HepG2 (cell line): Measurements from ENCODE around the gene ABCC10. TPM values are rescaled to one million over a fixed set of nuclear protein-coding genes. Genes with fewer than 3 reads are reported as not detected.

Experiments
- ATAC-seq: fragments of 200-7000 bp; cut with Tn5 transposase; 3 replicates; pipeline ENCODE4 v1.9.1; 2020; ENCODE audit warnings: mild to moderate bottlenecking, moderate library complexity
- BruUV-seq: library from RNA; stranded (reverse); fragments of 400-500 nt; replicated peaks from 2 replicates; lab custom pipeline; 2021; lab: Mats Ljungman, UMichigan
- CTCF ChIA-PET: fragments of 300-600 bp; formaldehyde crosslinking; extraction: SDS; loops from one replicate; lab custom pipeline; 2021; ENCODE audit warnings: low total read pairs, inconsistent platforms, low intra/inter-chr PET ratio; lab: Yijun Ruan, JAX
- POLR2A ChIA-PET: fragments of 350-600 bp; sonication (Branson Sonifier 250); formaldehyde crosslinking; loops from one replicate; lab custom pipeline; 2020; ENCODE audit warnings: antibody characterized with exemption, inconsistent platforms; lab: Yijun Ruan, JAX
- DNase-seq: peaks from one replicate; pipeline ENCODE4 v3.0.0-alpha.2; 2015; ENCODE audit warnings: low spot score
- FAIRE-seq: peaks from 3 replicates; lab custom pipeline; 2011; peaks lifted over from hg19 to GRCh38; lab: Jason Lieb, UNC
- H2AFZ ChIP-seq: one replicate; pipeline ENCODE4 v1.6.1; 2011; ENCODE audit warnings: low read length, inconsistent platforms
- H3K27ac ChIP-seq: fragments of 300-600 bp; 3 replicates; pipeline ENCODE4 v1.8.0; 2011; ENCODE audit warnings: mixed run types, mild to moderate bottlenecking, mixed read lengths, low read length, inconsistent platforms; ENCODE audit not compliant: insufficient read depth; ENCODE audit errors: extremely low read length
- H3K27me3 ChIP-seq, 2 experiments: fragments of 200-600 bp in 1 of 2; 2 replicates in 1 of 2; 3 replicates in 1 of 2; pipeline versions ENCODE4 v1.6.0 to v1.8.0; 2011; ENCODE audit warnings: low read length in 2 of 2, mild to moderate bottlenecking in 2 of 2, moderate library complexity in 2 of 2, inconsistent platforms in 1 of 2; ENCODE audit not compliant: insufficient read depth in 2 of 2, control insufficient read depth in 1 of 2
- H3K36me3 ChIP-seq, 2 experiments: fragments of 200-600 bp in 1 of 2; replicated peaks in 1 of 2; 2 replicates in 1 of 2; 3 replicates in 1 of 2; pipeline versions ENCODE4 v1.5.1 to v1.8.0; 2011; ENCODE audit warnings: low read length in 2 of 2, inconsistent platforms in 1 of 2; ENCODE audit not compliant: insufficient read depth in 2 of 2, control insufficient read depth in 1 of 2
- H3K4me1 ChIP-seq: 2 replicates; pipeline ENCODE4 v1.5.1; 2012; ENCODE audit warnings: low read length, inconsistent platforms; ENCODE audit not compliant: insufficient read depth
- H3K4me2 ChIP-seq: 2 replicates; pipeline ENCODE4 v1.6.0; 2011; ENCODE audit warnings: low read depth, low read length, inconsistent platforms
- H3K4me3 ChIP-seq, 3 experiments: fragments of 200-600 bp in 1 of 3; sonication (generic), shearing (Covaris generic) in 1 of 3; replicated peaks in 1 of 3; 2 replicates each; pipeline ENCODE4 v1.5.1; 2011 to 2016; ENCODE audit warnings: low read length in 3 of 3, inconsistent platforms in 2 of 3, low read depth in 2 of 3, mild to moderate bottlenecking in 2 of 3, control low read depth in 1 of 3, mixed read lengths in 1 of 3; ENCODE audit not compliant: insufficient read depth in 1 of 3
- H3K79me2 ChIP-seq: one replicate; pipeline ENCODE4 v1.6.1; 2011; ENCODE audit warnings: low read length, inconsistent platforms; ENCODE audit not compliant: insufficient read depth
- H3K9ac ChIP-seq: 2 replicates; pipeline ENCODE4 v1.6.0; 2011; ENCODE audit warnings: mild to moderate bottlenecking, low read depth, low read length, inconsistent platforms; ENCODE audit not compliant: insufficient read depth
- H3K9me3 ChIP-seq: 2 replicates; pipeline ENCODE4 v1.5.1; 2012; ENCODE audit warnings: mild to moderate bottlenecking, low read length
- H4K20me1 ChIP-seq: 2 replicates; pipeline ENCODE4 v1.6.0; 2011; ENCODE audit warnings: inconsistent platforms, mild to moderate bottlenecking, low read length, moderate library complexity; ENCODE audit not compliant: insufficient read depth
- GFI1 ChIP-seq: sonication (generic); formaldehyde crosslinking; IDR thresholded peaks from 2 replicates; pipeline ENCODE4 v1.5.0; 2020; ENCODE audit warnings: missing genetic modification reagents, mild to moderate bottlenecking, borderline replicate concordance
- GTF2F1 ChIP-seq: fragments of 150-350 bp; IDR thresholded peaks from 2 replicates; pipeline ENCODE4 v1.6.1; 2014; ENCODE audit warnings: low read length
- HNRNPUL1 ChIP-seq: fragments of 200-400 bp; formaldehyde crosslinking; IDR thresholded peaks from 2 replicates; pipeline ENCODE4 v1.6.1; 2017; ENCODE audit warnings: low read depth, mild to moderate bottlenecking, low read length, moderate library complexity
- NBN ChIP-seq: fragments of 450-650 bp; conservative IDR thresholded peaks from 2 replicates; pipeline ENCODE4 v1.6.1; 2017
- PHF5A ChIP-seq: IDR thresholded peaks from one replicate; pipeline ENCODE4 v1.6.1; 2018; ENCODE audit warnings: low read depth, missing genetic modification reagents; ENCODE audit not compliant: unreplicated experiment
- THYN1 ChIP-seq: sonication (generic); formaldehyde crosslinking; IDR thresholded peaks from 2 replicates; pipeline ENCODE4 v1.8.1; 2023; ENCODE audit warnings: low read depth, mild to moderate bottlenecking, moderate library complexity, missing genetic modification reagents, borderline replicate concordance
- ZBTB38 ChIP-seq: sonication (generic); formaldehyde crosslinking; IDR thresholded peaks from 2 replicates; pipeline ENCODE4 v1.5.1; 2020; ENCODE audit warnings: mild to moderate bottlenecking, missing genetic modification reagents
- ZMYM3 ChIP-seq: sonication (generic); formaldehyde crosslinking; IDR thresholded peaks from 2 replicates; pipeline ENCODE4 v1.5.1; 2020; ENCODE audit warnings: mild to moderate bottlenecking, missing genetic modification reagents
- ZNF350 ChIP-seq: sonication (generic); formaldehyde crosslinking; IDR thresholded peaks from 2 replicates; pipeline ENCODE4 v1.4.0; 2020; ENCODE audit warnings: mild to moderate bottlenecking, low read depth, missing genetic modification reagents, borderline replicate concordance
- ZNF558 ChIP-seq: sonication (generic); formaldehyde crosslinking; IDR thresholded peaks from 2 replicates; pipeline ENCODE4 v1.9.0; 2022; ENCODE audit warnings: mild to moderate bottlenecking, missing genetic modification reagents, borderline replicate concordance
- ZNF598 ChIP-seq: sonication (generic); formaldehyde crosslinking; IDR thresholded peaks from 2 replicates; pipeline ENCODE4 v1.5.1; 2020; ENCODE audit warnings: mild to moderate bottlenecking, missing genetic modification reagents, borderline replicate concordance
- WGBS: methylation state at CpG from one replicate; pipeline ENCODE4 v1.1.6; 2017; ENCODE audit warnings: low lambda C conversion rate; 5-methylcytosine and 5-hydroxymethylcytosine counted together
- in situ Hi-C: cut with HindIII; loops from 2 replicates; pipeline ENCODE4 v1.10.0; 2017; ENCODE audit warnings: low pct_unique_long_range_greater_than_20kb; ENCODE audit not compliant: extremely low pct_ligation_motif_present
- intact Hi-C: fragments of 100-400 bp; cut with micrococcal nuclease; formaldehyde crosslinking; loops from one replicate; pipeline ENCODE4 v1.10.0; 2022; ENCODE audit not compliant: unreplicated experiment
- polyA plus RNA-seq, 8 experiments: library from polyadenylated mRNA; depleted of rRNA in 3 of 8; stranded (reverse) in 7 of 8; unstranded in 1 of 8; fragments of >200 nt; fragmentation: Illumina TruSeq in 4 of 8; extraction: Trizol in 4 of 8; gene quantifications; 2 replicates each; pipeline versions ENCODE4 v1.2.1 to v1.2.3, GENCODE V29; 2011 to 2016; ENCODE audit warnings: low read depth in 4 of 8, missing spikeins in 1 of 8, mixed read lengths in 1 of 8; ENCODE audit not compliant: insufficient read depth in 1 of 8
- total RNA-seq, 5 experiments: library from RNA; depleted of rRNA; stranded (reverse); fragments of >200 nt; fragmentation: Illumina TruSeq; extraction: Trizol; gene quantifications; 2 replicates each; pipeline ENCODE4 v1.2.3, GENCODE V29; 2016; ENCODE audit warnings: low read depth in 1 of 5
- TF ChIP-seq, protein P1 (sequence below): sonication (generic); formaldehyde crosslinking; conservative IDR thresholded peaks from 2 replicates; pipeline ENCODE4 v1.8.1; 2023; ENCODE audit warnings: missing genetic modification reagents
- TF ChIP-seq, protein P2 (sequence below): sonication (generic); formaldehyde crosslinking; IDR thresholded peaks from 2 replicates; pipeline ENCODE4 v1.5.1; 2020; ENCODE audit warnings: missing genetic modification reagents, mild to moderate bottlenecking, borderline replicate concordance
- TF ChIP-seq, protein P3 (sequence below), 2 experiments: fragments of 450-650 bp in 1 of 2; sonication (generic) in 1 of 2; formaldehyde crosslinking; IDR thresholded peaks; 2 replicates each; pipeline versions ENCODE4 v1.5.0 to v1.8.0; 2020 to 2022; ENCODE audit warnings: mild to moderate bottlenecking in 1 of 2, missing genetic modification reagents in 1 of 2
- TF ChIP-seq, protein P4 (sequence below): IDR thresholded peaks from 2 replicates; pipeline ENCODE4 v1.6.1; 2016
- TF ChIP-seq, protein P5 (sequence below): IDR thresholded peaks from 2 replicates; pipeline ENCODE4 v1.6.1; 2016; ENCODE audit warnings: mild to moderate bottlenecking, missing biosample characterization, missing genetic modification reagents

ABCC10 gene
- total and polyA plus RNA-seq, 2 of the 13 experiments (the other 11 are each of a cell fraction or from before 2014, with no cell fraction given) = 16.0 to 24.3 TPM

DNA sequence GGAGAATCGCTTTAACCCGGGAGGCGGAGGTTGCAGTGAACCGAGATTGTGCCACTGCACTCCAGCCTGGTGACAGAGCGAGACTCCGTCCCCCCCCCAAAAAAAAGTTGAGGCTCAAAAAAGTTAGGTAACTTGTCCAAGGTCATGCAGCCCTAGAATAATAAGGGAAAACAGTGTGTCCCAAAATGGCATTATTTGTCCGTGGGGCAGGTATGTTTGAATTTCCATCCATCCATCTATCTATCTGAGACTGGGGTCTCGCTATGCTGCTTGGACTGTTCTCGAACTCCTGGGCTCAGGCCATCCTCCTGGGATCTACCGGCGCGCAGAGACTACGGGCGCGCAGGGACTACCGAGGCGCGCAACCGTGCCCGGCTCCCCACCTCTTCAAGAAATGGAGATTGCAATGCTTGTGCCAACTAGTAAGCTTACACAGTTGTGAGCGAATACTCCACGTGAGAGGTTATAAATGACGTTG lies 374 bp upstream of the ABCC10 start:
- peaks cover 14% of the 10 kb centered on the region for H3K79me2 ChIP-seq
- no peaks in the 10 kb centered on the region for H3K9me3 ChIP-seq
- 76% methylated on average over 23 of the region's 23 CpGs for WGBS
- DNase-seq = no peak
- peak overlapping the region; percentile 86 for H3K9ac ChIP-seq
- H3K36me3 ChIP-seq = peaks cover 0 to 5% of the 10 kb centered on the region in 2 experiments; a peak in 1 of 5 replicates
- ChIA-PET CTCF (no interaction called here), POLR2A (interaction anchor here (0.7 to 3.4 kb wide), 28 partner anchors 10 to 351 kb away, joined by 3 to 63 read pairs (median 5); partner anchors contain the start of genes CUL9, DLK2, DNPH1 and GTPBP2)
- FAIRE-seq = no peak
- H3K4me2 ChIP-seq = peak overlapping the region; percentile 93
- peak overlapping the region; percentile 84 to 93 (median 91) for H3K4me3 ChIP-seq
- H3K27ac ChIP-seq = peak overlapping the region; percentile 74
- H2AFZ ChIP-seq = no peak overlapping the region
- in situ Hi-C loops = no loop called here
- H3K4me1 ChIP-seq = peaks cover 34% of the 10 kb centered on the region
- no peaks in the 10 kb centered on the region; a peak in 1 of 5 replicates for H3K27me3 ChIP-seq
- no peak; the same call in 2 of the 3 replicates for ATAC-seq
- BruUV-seq = TSS peak; percentile 99
- intact Hi-C loops = loop anchor here (1.0 to 10.0 kb wide), 3 partner anchors 9 to 162 kb away; partner anchors contain the start of gene ZNF318
- H4K20me1 ChIP-seq = no peaks in the 10 kb centered on the region
- TF ChIP-seq, protein P1, sequence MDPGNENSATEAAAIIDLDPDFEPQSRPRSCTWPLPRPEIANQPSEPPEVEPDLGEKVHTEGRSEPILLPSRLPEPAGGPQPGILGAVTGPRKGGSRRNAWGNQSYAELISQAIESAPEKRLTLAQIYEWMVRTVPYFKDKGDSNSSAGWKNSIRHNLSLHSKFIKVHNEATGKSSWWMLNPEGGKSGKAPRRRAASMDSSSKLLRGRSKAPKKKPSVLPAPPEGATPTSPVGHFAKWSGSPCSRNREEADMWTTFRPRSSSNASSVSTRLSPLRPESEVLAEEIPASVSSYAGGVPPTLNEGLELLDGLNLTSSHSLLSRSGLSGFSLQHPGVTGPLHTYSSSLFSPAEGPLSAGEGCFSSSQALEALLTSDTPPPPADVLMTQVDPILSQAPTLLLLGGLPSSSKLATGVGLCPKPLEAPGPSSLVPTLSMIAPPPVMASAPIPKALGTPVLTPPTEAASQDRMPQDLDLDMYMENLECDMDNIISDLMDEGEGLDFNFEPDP = 0 out of 2 replicates have a peak, but pooled peaks have one; percentile 83
- TF ChIP-seq, protein P2, sequence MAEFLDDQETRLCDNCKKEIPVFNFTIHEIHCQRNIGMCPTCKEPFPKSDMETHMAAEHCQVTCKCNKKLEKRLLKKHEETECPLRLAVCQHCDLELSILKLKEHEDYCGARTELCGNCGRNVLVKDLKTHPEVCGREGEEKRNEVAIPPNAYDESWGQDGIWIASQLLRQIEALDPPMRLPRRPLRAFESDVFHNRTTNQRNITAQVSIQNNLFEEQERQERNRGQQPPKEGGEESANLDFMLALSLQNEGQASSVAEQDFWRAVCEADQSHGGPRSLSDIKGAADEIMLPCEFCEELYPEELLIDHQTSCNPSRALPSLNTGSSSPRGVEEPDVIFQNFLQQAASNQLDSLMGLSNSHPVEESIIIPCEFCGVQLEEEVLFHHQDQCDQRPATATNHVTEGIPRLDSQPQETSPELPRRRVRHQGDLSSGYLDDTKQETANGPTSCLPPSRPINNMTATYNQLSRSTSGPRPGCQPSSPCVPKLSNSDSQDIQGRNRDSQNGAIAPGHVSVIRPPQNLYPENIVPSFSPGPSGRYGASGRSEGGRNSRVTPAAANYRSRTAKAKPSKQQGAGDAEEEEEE (CRISPR knock-in tag) = peak; percentile 70; the same call in 1 of the 2 replicates
- TF ChIP-seq ZNF350 = 0 out of 2 replicates have a peak, but pooled peaks have one; percentile 5
- TF ChIP-seq NBN = no peak
- TF ChIP-seq, protein P3, sequence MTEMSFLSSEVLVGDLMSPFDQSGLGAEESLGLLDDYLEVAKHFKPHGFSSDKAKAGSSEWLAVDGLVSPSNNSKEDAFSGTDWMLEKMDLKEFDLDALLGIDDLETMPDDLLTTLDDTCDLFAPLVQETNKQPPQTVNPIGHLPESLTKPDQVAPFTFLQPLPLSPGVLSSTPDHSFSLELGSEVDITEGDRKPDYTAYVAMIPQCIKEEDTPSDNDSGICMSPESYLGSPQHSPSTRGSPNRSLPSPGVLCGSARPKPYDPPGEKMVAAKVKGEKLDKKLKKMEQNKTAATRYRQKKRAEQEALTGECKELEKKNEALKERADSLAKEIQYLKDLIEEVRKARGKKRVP (CRISPR knock-in tag; IDR thresholded peaks at IDR 0.05) = peak in 1 of 2 experiments; percentile 11; a peak in 1 of 4 replicates
- TF ChIP-seq ZNF598 (CRISPR knock-in tag) = peak; percentile 53; the same call in 1 of the 2 replicates
- TF ChIP-seq PHF5A (CRISPR knock-in tag) = no peak
- TF ChIP-seq THYN1 (CRISPR knock-in tag) = no peak
- no peak for TF ChIP-seq GTF2F1
- no peak for TF ChIP-seq HNRNPUL1
- peak; percentile 97 for TF ChIP-seq ZBTB38 (CRISPR knock-in tag)
- no peak for TF ChIP-seq ZMYM3 (CRISPR knock-in tag)
- TF ChIP-seq, protein P4, sequence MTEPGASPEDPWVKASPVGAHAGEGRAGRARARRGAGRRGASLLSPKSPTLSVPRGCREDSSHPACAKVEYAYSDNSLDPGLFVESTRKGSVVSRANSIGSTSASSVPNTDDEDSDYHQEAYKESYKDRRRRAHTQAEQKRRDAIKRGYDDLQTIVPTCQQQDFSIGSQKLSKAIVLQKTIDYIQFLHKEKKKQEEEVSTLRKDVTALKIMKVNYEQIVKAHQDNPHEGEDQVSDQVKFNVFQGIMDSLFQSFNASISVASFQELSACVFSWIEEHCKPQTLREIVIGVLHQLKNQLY (CRISPR knock-in tag) = no peak
- 0 out of 2 replicates have a peak, but pooled peaks have one; percentile 47 for TF ChIP-seq GFI1 (CRISPR knock-in tag)
- TF ChIP-seq ZNF558 = 0 out of 2 replicates have a peak, but pooled peaks have one; percentile 30
- TF ChIP-seq, protein P5, sequence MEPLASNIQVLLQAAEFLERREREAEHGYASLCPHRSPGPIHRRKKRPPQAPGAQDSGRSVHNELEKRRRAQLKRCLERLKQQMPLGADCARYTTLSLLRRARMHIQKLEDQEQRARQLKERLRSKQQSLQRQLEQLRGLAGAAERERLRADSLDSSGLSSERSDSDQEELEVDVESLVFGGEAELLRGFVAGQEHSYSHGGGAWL (CRISPR knock-in tag) = peak; percentile 69; the same call in 1 of the 2 replicates
